Effector memory CD4-positive, alpha-beta T cell (primary cell): ENCODE data around the gene AOPEP.

Source experiments
- DNase-seq, 3 donors: peaks; one replicate each; pipeline ENCODE4 v3.0.0-alpha.2; 2020
- H3K27ac ChIP-seq: 2 replicates; pipeline ENCODE4 v1.7.0; 2013; ENCODE audit warnings: mild to moderate bottlenecking, low read length, moderate library complexity; ENCODE audit not compliant: insufficient read depth, poor library complexity, severe bottlenecking
- H3K27me3 ChIP-seq: replicated peaks from 2 replicates; pipeline ENCODE4 v1.7.0; 2013; ENCODE audit warnings: mild to moderate bottlenecking, low read length; ENCODE audit not compliant: insufficient read depth, control insufficient read depth, poor library complexity, severe bottlenecking
- H3K36me3 ChIP-seq: 2 replicates; pipeline ENCODE4 v1.7.0; 2013; ENCODE audit warnings: mild to moderate bottlenecking, low read length, moderate library complexity; ENCODE audit not compliant: control insufficient read depth, insufficient read depth
- H3K4me1 ChIP-seq: 2 replicates; pipeline ENCODE4 v1.7.0; 2013; ENCODE audit warnings: low read length, mild to moderate bottlenecking; ENCODE audit not compliant: control insufficient read depth, insufficient read depth, poor library complexity, severe bottlenecking
- H3K4me3 ChIP-seq: 2 replicates; pipeline ENCODE4 v1.7.0; 2013; ENCODE audit warnings: low read length, low read depth, mild to moderate bottlenecking; ENCODE audit not compliant: insufficient read depth, poor library complexity, severe bottlenecking
- H3K9me3 ChIP-seq: 2 replicates; pipeline ENCODE4 v1.7.0; 2013; ENCODE audit warnings: mild to moderate bottlenecking, low read length, moderate library complexity; ENCODE audit not compliant: control insufficient read depth

AOPEP gene

DNA sequence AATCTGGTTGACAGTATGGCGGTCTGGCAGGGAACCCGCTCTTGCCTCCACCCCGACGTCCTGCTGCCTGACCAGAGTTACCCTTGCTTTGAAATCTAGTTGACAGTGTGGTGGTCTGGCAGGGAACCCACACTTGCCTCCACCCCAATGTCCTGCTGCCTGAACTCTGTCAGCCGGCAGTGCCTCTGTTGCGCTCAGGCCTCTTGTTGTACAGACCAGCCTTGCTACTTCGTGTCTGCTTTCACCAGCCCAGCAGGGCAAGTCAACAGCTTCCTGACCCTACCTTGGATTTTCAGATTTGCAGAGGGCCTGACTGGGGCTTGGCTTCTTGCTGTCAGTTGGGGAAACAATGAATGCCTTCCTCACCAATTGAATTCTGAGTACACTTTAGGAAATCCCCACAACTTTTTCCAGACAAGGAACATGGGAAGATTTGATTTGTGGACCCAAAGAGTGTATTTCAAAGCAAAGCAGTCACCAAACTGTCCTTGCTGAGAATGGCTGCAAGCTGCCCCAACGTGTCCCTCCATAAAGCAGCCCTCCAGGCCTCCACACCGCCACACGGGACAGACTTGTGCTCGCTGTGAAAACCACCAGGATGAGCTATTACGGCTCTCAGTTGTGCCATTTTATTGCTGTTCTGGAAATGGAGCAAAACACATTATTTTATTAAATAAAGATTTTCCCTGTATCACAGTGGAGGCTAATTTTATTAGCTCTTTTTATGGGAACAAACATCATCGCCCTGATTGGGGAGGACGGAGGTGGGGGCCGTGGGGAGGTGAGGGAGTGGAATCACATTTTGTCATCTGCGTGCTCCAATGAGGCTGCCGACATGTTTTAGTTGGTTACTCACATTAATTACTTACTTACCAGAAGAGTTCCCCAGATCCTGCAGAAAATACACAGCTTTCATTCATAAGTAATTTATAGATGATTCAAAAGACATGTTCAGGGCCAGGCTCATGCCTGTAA, 189.3 kb downstream of the AOPEP start:
- H3K36me3 ChIP-seq: no peaks in the 10 kb centered on the region
- H3K4me3 ChIP-seq: no peak overlapping the region
- H3K9me3 ChIP-seq: no peaks in the 10 kb centered on the region
- no peaks in the 10 kb centered on the region for H3K4me1 ChIP-seq
- no peak for DNase-seq
- no peak overlapping the region for H3K27ac ChIP-seq
- H3K27me3 ChIP-seq: no peaks in the 10 kb centered on the region

DNA sequence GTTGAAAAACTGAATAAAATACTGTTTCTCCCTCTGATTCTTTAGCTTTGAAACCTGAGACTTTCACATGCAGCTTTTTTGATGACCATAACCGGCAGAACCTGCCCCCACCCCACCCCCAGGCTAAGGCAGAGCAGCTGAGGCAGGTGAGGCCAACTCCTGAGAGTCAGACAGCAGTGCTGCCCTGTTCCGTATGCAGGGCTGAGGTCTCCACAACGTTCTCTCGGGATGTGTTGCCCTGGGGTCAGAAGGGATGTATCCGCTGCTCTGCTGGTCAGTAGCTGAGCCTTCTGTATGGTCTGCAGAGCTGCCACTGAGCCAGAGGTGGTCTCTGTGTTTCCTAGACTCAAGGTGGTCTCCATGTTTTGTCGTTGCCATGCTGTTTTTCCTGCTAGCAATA, 190.5 kb downstream of the AOPEP start:
- H3K36me3 ChIP-seq: no peaks in the 10 kb centered on the region
- H3K4me1 ChIP-seq: no peaks in the 10 kb centered on the region
- H3K9me3 ChIP-seq: no peaks in the 10 kb centered on the region
- H3K4me3 ChIP-seq: no peak overlapping the region
- H3K27ac ChIP-seq: no peak overlapping the region
- H3K27me3 ChIP-seq: no peaks in the 10 kb centered on the region
- no peak for DNase-seq

DNA sequence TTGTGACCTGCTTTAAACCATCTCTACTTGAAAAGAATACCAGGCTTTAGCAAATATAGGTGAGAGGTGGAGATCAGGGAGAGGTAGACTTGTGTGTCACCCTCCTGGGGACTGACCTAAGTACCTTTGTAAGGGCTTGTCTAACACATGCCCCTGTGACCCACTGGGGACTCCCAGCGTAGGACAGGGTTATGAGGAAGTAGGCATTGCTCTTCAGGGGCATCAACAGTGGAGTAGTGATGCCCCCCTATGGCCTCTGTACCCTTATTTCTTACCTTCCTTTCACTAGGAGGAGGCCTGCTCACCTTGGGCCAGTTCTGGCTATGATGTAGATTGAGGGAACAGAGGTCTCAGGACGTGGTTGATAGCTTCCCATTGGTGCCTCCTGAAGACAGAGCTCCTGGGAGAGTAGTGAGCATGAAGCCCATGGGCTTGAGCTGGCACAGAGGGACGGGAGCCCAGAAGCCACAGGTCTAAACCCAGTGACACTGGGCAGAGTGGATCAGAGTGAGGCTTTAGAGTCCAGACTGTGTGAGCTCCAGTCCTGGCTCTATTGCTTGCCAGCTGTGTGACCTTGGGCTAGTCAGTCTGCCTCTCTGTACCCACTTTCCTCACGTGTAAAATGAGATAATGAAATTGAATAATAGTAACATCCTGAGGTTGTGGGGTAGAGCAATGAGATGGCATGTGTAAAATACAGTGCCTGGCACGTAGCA, 191.7 kb downstream of the AOPEP start:
- Histone ChIP-seq H3K4me1 (no peaks in the 10 kb centered on the region), H3K4me3 (no peak overlapping the region), H3K36me3 (no peaks in the 10 kb centered on the region), H3K27ac (no peak overlapping the region), H3K27me3 (no peaks in the 10 kb centered on the region), H3K9me3 (no peaks in the 10 kb centered on the region)
- DNase-seq: no peak

DNA sequence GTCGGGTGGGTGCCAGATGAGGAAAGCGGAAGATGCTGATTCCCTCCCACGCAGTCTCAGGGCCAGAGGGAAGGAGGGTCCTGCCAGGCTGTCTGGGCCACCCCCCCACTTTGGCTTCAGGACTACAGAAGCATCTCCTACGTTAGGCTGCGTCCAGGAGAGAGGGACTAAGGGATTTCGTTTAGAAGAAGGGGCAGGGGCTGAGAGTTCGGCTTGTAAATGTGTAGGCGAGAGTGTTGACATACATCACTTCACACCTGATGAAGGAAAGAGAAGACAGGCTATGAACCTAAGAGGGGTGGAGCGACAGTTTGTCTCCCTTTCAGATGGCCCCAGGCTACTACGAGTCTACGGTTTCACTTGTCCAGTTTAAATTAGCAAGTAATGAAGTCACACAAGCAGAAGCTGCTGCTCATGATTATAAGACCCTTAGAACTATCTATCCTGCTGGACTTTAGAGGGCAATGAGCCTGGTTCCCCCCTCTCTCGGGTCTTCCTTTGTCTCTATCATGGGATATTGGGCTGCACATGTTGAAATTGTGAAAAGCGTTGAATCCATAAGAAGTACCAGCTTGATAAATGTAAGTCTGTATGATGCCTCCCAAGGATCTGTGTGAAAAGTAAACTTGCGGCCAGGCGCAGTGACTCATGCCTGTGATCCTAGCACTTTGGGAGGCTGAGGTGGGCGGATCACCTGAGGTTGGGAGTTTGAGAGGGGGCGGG, 193.0 kb downstream of the AOPEP start:
- H3K27me3 ChIP-seq: no peaks in the 10 kb centered on the region
- no peaks in the 10 kb centered on the region for H3K36me3 ChIP-seq
- DNase-seq: no peak
- no peak overlapping the region for H3K4me3 ChIP-seq
- no peaks in the 10 kb centered on the region for H3K9me3 ChIP-seq
- H3K4me1 ChIP-seq: no peaks in the 10 kb centered on the region
- H3K27ac ChIP-seq: no peak overlapping the region

DNA sequence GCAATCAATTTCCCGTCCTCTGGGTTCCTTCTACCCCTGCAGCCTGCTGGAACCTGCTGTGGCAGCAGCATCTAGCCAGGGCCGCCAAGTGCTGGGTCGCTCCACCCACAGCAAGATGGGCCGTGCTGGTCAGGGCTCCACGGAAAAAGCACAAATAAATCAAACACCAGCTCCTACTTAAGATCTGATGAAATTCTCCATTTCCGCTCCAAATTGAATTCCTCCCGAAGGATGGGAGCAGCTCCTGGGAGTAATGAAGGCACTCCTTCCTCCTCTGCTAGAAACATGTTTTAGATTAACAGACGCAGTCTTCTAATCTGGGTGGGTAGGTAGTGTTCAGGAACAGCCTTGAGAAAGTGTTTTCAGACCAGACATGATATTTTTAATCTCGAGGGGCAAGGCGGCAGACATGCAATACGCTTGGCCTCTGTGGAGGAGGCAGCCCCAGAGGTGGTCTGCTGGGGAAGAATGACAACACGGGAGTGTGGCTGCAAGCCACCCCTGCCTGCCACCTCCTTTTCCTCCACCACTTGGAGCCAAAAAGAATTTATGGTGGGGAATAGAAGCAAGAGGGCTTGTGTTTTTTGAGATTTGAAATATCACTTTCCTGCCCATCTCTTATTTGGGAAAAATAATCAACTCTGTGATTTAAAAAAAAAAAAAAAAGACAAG, 194.1 kb downstream of the AOPEP start:
- no peak for DNase-seq
- Histone ChIP-seq H3K9me3 (no peaks in the 10 kb centered on the region), H3K4me3 (no peak overlapping the region), H3K27ac (no peak overlapping the region), H3K4me1 (no peaks in the 10 kb centered on the region), H3K27me3 (no peaks in the 10 kb centered on the region), H3K36me3 (no peaks in the 10 kb centered on the region)

DNA sequence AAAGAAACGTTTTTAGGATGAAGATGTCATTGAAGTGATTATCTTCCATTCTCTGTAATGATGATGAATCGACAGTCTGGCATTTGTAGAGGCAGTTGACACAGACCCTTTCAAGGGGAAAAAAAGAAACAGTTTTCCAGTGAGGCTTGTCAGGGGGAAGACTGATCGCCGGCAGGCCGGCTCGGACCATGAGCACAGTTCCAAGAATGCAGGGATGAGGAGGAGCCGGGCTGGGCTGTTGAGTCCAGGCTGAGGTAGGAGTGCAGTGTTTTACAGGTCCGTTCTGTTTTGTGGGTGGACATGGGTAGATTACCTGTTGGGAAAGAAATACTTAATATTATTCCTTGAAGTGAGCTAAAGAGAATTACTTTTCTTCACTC, 194.6 kb downstream of the AOPEP start:
- DNase-seq: no peak
- Histone ChIP-seq H3K27ac (no peak overlapping the region), H3K36me3 (no peaks in the 10 kb centered on the region), H3K9me3 (no peaks in the 10 kb centered on the region), H3K4me3 (no peak overlapping the region), H3K27me3 (no peaks in the 10 kb centered on the region), H3K4me1 (no peaks in the 10 kb centered on the region)

DNA sequence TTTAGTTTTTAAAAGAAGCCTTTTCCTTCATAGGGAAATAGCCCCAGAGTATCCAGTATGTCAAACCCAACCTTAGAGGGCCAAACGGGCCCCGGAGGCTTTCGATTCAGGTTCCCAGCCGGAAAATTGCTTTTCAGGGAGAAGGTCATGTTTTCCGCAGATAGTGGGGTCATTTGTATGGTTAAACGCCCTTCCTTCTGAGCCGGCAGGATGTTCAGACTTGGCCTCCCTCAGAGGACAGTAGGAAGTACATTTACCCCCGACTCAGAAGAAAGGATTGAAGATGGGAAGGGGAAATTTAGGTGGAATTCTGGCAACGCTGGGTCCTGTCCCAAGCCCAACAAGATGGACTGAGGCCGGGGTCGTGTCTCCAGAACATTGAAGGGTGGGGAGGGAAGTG, 195.2 kb downstream of the AOPEP start:
- Histone ChIP-seq H3K36me3 (no peaks in the 10 kb centered on the region), H3K4me1 (no peaks in the 10 kb centered on the region), H3K4me3 (no peak overlapping the region), H3K27me3 (no peaks in the 10 kb centered on the region), H3K9me3 (no peaks in the 10 kb centered on the region), H3K27ac (no peak overlapping the region)
- DNase-seq: no peak

DNA sequence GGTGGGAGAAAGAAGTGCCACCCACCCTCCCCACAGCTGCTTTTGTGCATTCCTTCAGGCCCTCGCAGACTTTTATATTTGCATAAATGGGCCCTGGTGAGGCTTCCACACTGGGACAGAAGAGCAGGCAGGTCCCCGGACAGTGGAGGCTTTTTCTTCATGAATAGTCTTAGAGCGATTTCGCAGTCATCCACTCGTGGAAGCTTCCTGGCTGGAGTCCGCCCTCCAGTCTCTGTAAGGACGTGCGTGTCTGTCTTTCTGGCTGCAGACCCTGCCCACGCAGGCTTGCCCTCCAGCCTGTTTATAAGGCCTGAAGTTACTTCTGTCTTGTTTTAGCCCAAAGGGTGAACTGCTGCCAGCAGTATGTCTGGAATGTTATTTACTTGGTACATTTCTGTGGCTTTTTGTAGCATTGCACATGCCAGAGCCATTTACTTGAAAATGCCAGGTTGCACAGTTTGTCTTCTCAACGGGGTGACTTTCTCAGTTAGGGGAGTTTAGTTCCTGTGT, 195.7 kb downstream of the AOPEP start:
- H3K27ac ChIP-seq: no peak overlapping the region
- no peaks in the 10 kb centered on the region for H3K4me1 ChIP-seq
- H3K4me3 ChIP-seq: no peak overlapping the region
- no peaks in the 10 kb centered on the region for H3K27me3 ChIP-seq
- H3K9me3 ChIP-seq: no peaks in the 10 kb centered on the region
- H3K36me3 ChIP-seq: no peaks in the 10 kb centered on the region
- no peak for DNase-seq

DNA sequence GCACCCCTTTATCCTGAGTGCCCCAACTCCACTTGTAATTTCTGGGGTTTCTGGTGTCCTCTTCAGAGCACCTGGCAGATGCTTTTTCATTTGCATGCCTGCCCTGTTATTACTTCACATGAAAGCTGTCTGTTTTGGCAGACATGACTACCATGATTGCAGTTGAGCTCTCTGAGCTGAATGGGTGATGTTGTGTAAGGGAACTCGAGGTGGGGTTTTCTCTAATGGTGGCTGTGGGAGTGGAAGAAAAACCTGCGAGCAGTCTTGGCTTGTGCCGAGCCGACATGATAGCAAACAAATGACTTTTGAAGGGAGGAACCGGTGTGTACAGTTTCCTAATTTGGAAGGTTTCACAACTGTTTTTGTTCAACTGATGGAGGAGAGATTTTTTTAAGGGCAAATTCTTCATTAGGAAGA, 196.2 kb downstream of the AOPEP start:
- Histone ChIP-seq H3K4me3 (no peak overlapping the region), H3K27ac (no peak overlapping the region), H3K36me3 (no peaks in the 10 kb centered on the region), H3K27me3 (no peaks in the 10 kb centered on the region), H3K9me3 (no peaks in the 10 kb centered on the region), H3K4me1 (no peaks in the 10 kb centered on the region)
- no peak for DNase-seq
